ENCODE results near the gene CTAGE4. TPM values are rescaled to one million over a fixed set of nuclear protein-coding genes. Genes with fewer than 3 reads are reported as not detected.
"Not testable (repeated sequence)": the region's sequence is repeated elsewhere in the genome, so short reads cannot be mapped to it uniquely, and the experiment has no call there.

Gene CTAGE4
- total RNA-seq, 4 donors from 2014 or later, result 0.26 to 7.2 (median 0.29) TPM; not detected in 1

DNA sequence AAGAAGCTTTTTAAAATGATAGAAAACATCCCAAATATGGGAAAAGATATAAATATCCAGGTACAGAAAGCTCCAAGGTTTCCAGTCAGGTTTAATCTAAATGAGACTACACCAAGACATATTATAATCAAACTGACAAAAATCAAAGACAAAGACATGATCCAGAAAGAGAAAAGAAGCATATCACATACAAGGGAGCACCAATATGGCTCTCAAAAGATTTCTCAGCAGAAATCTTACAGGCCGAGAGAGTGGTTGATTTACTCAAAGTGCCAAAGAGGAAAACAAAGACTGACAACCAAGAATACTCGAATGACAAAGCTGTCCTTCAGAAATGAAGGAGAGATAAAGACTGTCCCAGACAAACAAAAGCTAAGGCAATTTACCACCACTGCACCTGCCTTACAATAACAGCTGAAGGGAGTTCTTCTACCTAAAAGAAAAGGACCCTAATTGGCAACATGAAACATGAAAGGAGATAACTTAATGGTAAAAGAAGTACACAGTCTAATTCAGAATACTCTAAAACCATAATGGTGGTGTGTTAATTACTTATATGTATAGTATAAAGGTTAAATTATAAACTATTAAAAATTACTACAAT lies 34.9 kb upstream of the CTAGE4 start:
- TF ChIP-seq, protein P1, sequence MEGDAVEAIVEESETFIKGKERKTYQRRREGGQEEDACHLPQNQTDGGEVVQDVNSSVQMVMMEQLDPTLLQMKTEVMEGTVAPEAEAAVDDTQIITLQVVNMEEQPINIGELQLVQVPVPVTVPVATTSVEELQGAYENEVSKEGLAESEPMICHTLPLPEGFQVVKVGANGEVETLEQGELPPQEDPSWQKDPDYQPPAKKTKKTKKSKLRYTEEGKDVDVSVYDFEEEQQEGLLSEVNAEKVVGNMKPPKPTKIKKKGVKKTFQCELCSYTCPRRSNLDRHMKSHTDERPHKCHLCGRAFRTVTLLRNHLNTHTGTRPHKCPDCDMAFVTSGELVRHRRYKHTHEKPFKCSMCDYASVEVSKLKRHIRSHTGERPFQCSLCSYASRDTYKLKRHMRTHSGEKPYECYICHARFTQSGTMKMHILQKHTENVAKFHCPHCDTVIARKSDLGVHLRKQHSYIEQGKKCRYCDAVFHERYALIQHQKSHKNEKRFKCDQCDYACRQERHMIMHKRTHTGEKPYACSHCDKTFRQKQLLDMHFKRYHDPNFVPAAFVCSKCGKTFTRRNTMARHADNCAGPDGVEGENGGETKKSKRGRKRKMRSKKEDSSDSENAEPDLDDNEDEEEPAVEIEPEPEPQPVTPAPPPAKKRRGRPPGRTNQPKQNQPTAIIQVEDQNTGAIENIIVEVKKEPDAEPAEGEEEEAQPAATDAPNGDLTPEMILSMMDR (IDR thresholded peaks at IDR 0.05), result no peak
- TF ChIP-seq POLR2A (IDR thresholded peaks at IDR 0.05), result no peak
- intact Hi-C loops (cut with DNase I; ENCODE audit: low total_unique reads), result no loop called here
- DNase-seq, result no peak
- Histone ChIP-seq H3K4me3 (no peak overlapping the region), H3K4me1 (no peaks in the 10 kb centered on the region), H3K9me3 (peaks cover 0 to 4% of the 10 kb centered on the region in 2 donors), H3K36me3 (no peaks in the 10 kb centered on the region), H3K27me3 (peaks cover 0 to 4% of the 10 kb centered on the region in 2 donors), H3K27ac (no peak overlapping the region)

- intact Hi-C loops (cut with DNase I; ENCODE audit: low total_unique reads), result no loop called here
- no peak overlapping the region for H3K27ac ChIP-seq
- no peaks in the 10 kb centered on the region for H3K27me3 ChIP-seq
- H3K36me3 ChIP-seq, result no peaks in the 10 kb centered on the region
- no peaks in the 10 kb centered on the region for H3K4me1 ChIP-seq
- DNase-seq, result no peak
- H3K9me3 ChIP-seq, result no peaks in the 10 kb centered on the region
- H3K4me3 ChIP-seq, result no peak overlapping the region
- no peak for TF ChIP-seq POLR2A (IDR thresholded peaks at IDR 0.05)
- TF ChIP-seq, protein P1 (IDR thresholded peaks at IDR 0.05), result no peak
Measured at GRCh38 chr7:144158861-144159260, 24.4 kb upstream of the CTAGE4 start.

GRCh38 chr7:144164784-144165183 lies 18.5 kb upstream of the CTAGE4 start:
- TF ChIP-seq POLR2A (IDR thresholded peaks at IDR 0.05), result no peak
- TF ChIP-seq, protein P1 (IDR thresholded peaks at IDR 0.05), result no peak
- H3K27ac ChIP-seq, result no peak overlapping the region
- H3K27me3 ChIP-seq, result no peaks in the 10 kb centered on the region
- no peaks in the 10 kb centered on the region for H3K36me3 ChIP-seq
- H3K4me1 ChIP-seq, result no peaks in the 10 kb centered on the region
- H3K4me3 ChIP-seq, result no peak overlapping the region
- intact Hi-C loops (cut with DNase I; ENCODE audit: low total_unique reads), result loop anchor here (5.0 kb wide), 1 partner anchor 243 kb away; no protein-coding TSS in a partner anchor
- no peaks in the 10 kb centered on the region for H3K9me3 ChIP-seq
- DNase-seq, result no peak

GRCh38 chr7:144171594-144172350 lies 11.5 kb upstream of the CTAGE4 start:
- DNase-seq; H3K27me3 ChIP-seq; H3K9me3 ChIP-seq; H3K27ac ChIP-seq; H3K36me3 ChIP-seq; intact Hi-C loops (cut with DNase I; ENCODE audit: low total_unique reads); H3K4me3 ChIP-seq; H3K4me1 ChIP-seq: not testable (repeated sequence)

GRCh38 chr7:144174613-144175012 lies 8.7 kb upstream of the CTAGE4 start:
- H3K27ac ChIP-seq, result no peak overlapping the region
- DNase-seq, result no peak
- no peaks in the 10 kb centered on the region for H3K36me3 ChIP-seq
- H3K4me3 ChIP-seq, result no peak overlapping the region
- TF ChIP-seq POLR2A (IDR thresholded peaks at IDR 0.05), result no peak
- TF ChIP-seq, protein P1 (IDR thresholded peaks at IDR 0.05), result no peak
- H3K9me3 ChIP-seq, result no peaks in the 10 kb centered on the region
- no peaks in the 10 kb centered on the region for H3K27me3 ChIP-seq
- intact Hi-C loops (cut with DNase I; ENCODE audit: low total_unique reads), result no loop called here
- H3K4me1 ChIP-seq, result no peaks in the 10 kb centered on the region

Data from uterus (tissue), 4 donors.